Right cardiac atrium (tissue), 5 donors: ENCODE measurements around the gene GAS7. TPM values are rescaled to one million over a fixed set of nuclear protein-coding genes. Genes with fewer than 3 reads are reported as not detected.

Experiments used
- ATAC-seq, 2 donors: fragments of 200-7000 bp; cut with Tn5 transposase; one replicate each; pipeline versions ENCODE4 v1.8.0 to v1.9.1; 2020; ENCODE audit warnings: moderate library complexity in 2 of 2, mild to moderate bottlenecking in 1 of 2
- DNase-seq, 3 donors: peaks; one replicate each; pipeline ENCODE4 v3.0.0-alpha.2; 2020
- H3K27ac ChIP-seq: one replicate; pipeline ENCODE4 v1.5.1; 2013; ENCODE audit warnings: mild to moderate bottlenecking, low read length, control low read depth, moderate library complexity
- H3K27me3 ChIP-seq: one replicate; pipeline ENCODE4 v1.6.1; 2013; ENCODE audit not compliant: control insufficient read depth, insufficient read depth
- H3K4me1 ChIP-seq: one replicate; pipeline ENCODE4 v1.6.1; 2013; ENCODE audit warnings: low read length; ENCODE audit not compliant: control insufficient read depth, insufficient read depth
- H3K4me3 ChIP-seq: one replicate; pipeline ENCODE4 v1.5.1; 2013; ENCODE audit warnings: low read length, control low read depth
- H3K9me3 ChIP-seq: one replicate; pipeline ENCODE4 v1.6.1; 2013; ENCODE audit warnings: low read length; ENCODE audit not compliant: control insufficient read depth
- WGBS: extraction: QIAGEN DNeasy Blood & Tissue Kit; methylation state at CpG from one replicate; pipeline ENCODE4 v1.1.7; 2013; 5-methylcytosine and 5-hydroxymethylcytosine counted together
- intact Hi-C, 4 donors: fragments of 100-400 bp; cut with DNase I; formaldehyde crosslinking; loops; one replicate each; pipeline versions ENCODE4 v1.11.0 to v1.14.0; 2022 to 2023
- polyA plus RNA-seq: library from polyadenylated mRNA; stranded (reverse); fragments of 200-250 nt; gene quantifications from one replicate; pipeline ENCODE4 v1.2.3, GENCODE V29; 2013
- total RNA-seq, 4 donors: library from RNA; stranded (reverse); fragmentation: NEBNext Ultra II Directional; extraction: Animal tissue kit (Norgen Biotek cat#: 25700); gene quantifications; one replicate each; pipeline ENCODE4 v1.2.1, GENCODE V29; 2021
- donor health status: healthy with polysubstance abuse.
- donor health status: DM: no; HTN: yes; CAD: no.
- donor health status: DM: no; HTN: no; CAD: no.
- donor health status: DM: no; HTN: yes; CAD: no; lungs with severe emphysema.
- donor health status: DM: yes; HTN: yes; CAD: no.

Gene GAS7
- total and polyA plus RNA-seq, 5 donors: 40.3 to 200 (median 113) TPM

- no peaks in the 10 kb centered on the region for H3K9me3 ChIP-seq
- intact Hi-C loops: no loop called here
- no peak for DNase-seq
- H3K4me3 ChIP-seq: no peak overlapping the region
- 69% methylated on average over 14 of the region's 14 CpGs for WGBS
- H3K4me1 ChIP-seq: no peaks in the 10 kb centered on the region
- no peak for ATAC-seq
- no peak overlapping the region for H3K27ac ChIP-seq
- no peaks in the 10 kb centered on the region for H3K27me3 ChIP-seq
These were observed 241.8 kb downstream of the GAS7 start for GRCh38 chr17:9956474-9957131.

- H3K4me1 ChIP-seq: no peaks in the 10 kb centered on the region
- H3K4me3 ChIP-seq: no peak overlapping the region
- H3K9me3 ChIP-seq: no peaks in the 10 kb centered on the region
- H3K27me3 ChIP-seq: no peaks in the 10 kb centered on the region
- ATAC-seq (no peak), DNase-seq (no peak)
- intact Hi-C loops: no loop called here
- H3K27ac ChIP-seq: no peak overlapping the region
- WGBS: 82% methylated on average over 10 of the region's 10 CpGs
These were observed 244.9 kb downstream of the GAS7 start for GRCh38 chr17:9953492-9953891.

GRCh38 chr17:9951803-9952202 lies 246.6 kb downstream of the GAS7 start:
- Histone ChIP-seq H3K4me1 (no peaks in the 10 kb centered on the region), H3K4me3 (no peak overlapping the region), H3K9me3 (no peaks in the 10 kb centered on the region), H3K27me3 (no peaks in the 10 kb centered on the region), H3K27ac (no peak overlapping the region)
- intact Hi-C loops: no loop called here
- DNase-seq (peak in 1 of 3 donors; percentile 39), ATAC-seq (peak in 1 of 2 donors; percentile 27)
- 70% methylated on average over 5 of the region's 5 CpGs for WGBS

GRCh38 chr17:9948928-9949327 lies 249.5 kb downstream of the GAS7 start:
- H3K27ac ChIP-seq: no peak overlapping the region
- H3K4me1 ChIP-seq: no peaks in the 10 kb centered on the region
- ATAC-seq (peak; percentile 28 to 45), DNase-seq (peak in 2 of 3 donors; percentile 72 to 74)
- H3K27me3 ChIP-seq: no peaks in the 10 kb centered on the region
- intact Hi-C loops: no loop called here
- 57% methylated on average over 10 of the region's 10 CpGs for WGBS
- H3K4me3 ChIP-seq: no peak overlapping the region
- H3K9me3 ChIP-seq: no peaks in the 10 kb centered on the region

GRCh38 chr17:9944704-9945103 lies 253.7 kb downstream of the GAS7 start:
- H3K27me3 ChIP-seq: no peaks in the 10 kb centered on the region
- no peak overlapping the region for H3K4me3 ChIP-seq
- no peaks in the 10 kb centered on the region for H3K4me1 ChIP-seq
- H3K9me3 ChIP-seq: no peaks in the 10 kb centered on the region
- DNase-seq (no peak), ATAC-seq (no peak)
- H3K27ac ChIP-seq: no peak overlapping the region
- 58% methylated on average over 7 of the region's 7 CpGs for WGBS
- intact Hi-C loops: no loop called here

- no peak for ATAC-seq
- peak in 1 of 3 donors; percentile 18 for DNase-seq
- Histone ChIP-seq H3K27ac (no peak overlapping the region), H3K27me3 (no peaks in the 10 kb centered on the region), H3K4me3 (no peak overlapping the region), H3K4me1 (no peaks in the 10 kb centered on the region), H3K9me3 (no peaks in the 10 kb centered on the region)
- intact Hi-C loops: no loop called here
- 77% methylated on average over 9 of the region's 9 CpGs for WGBS
These were observed 255.1 kb downstream of the GAS7 start for GRCh38 chr17:9943343-9943742.

- Histone ChIP-seq H3K4me1 (peaks cover 1% of the 10 kb centered on the region), H3K9me3 (no peaks in the 10 kb centered on the region), H3K4me3 (no peak overlapping the region), H3K27ac (no peak overlapping the region), H3K27me3 (no peaks in the 10 kb centered on the region)
- DNase-seq (peak in 1 of 3 donors; percentile 34), ATAC-seq (no peak)
- intact Hi-C loops: no loop called here
- 68% methylated on average over 13 of the region's 13 CpGs for WGBS
These were observed 255.5 kb downstream of the GAS7 start for GRCh38 chr17:9942885-9943284.

- DNase-seq (peak in 1 of 3 donors; percentile 18), ATAC-seq (no peak)
- Histone ChIP-seq H3K27me3 (no peaks in the 10 kb centered on the region), H3K27ac (no peak overlapping the region), H3K9me3 (no peaks in the 10 kb centered on the region), H3K4me3 (no peak overlapping the region), H3K4me1 (peaks cover 9% of the 10 kb centered on the region)
- WGBS: 91% methylated on average over 13 of the region's 13 CpGs
- intact Hi-C loops: no loop called here
These were observed 257.1 kb downstream of the GAS7 start for GRCh38 chr17:9941305-9941704.

- intact Hi-C loops: no loop called here
- Histone ChIP-seq H3K27me3 (no peaks in the 10 kb centered on the region), H3K4me3 (no peak overlapping the region), H3K9me3 (no peaks in the 10 kb centered on the region), H3K27ac (no peak overlapping the region), H3K4me1 (peaks cover 9% of the 10 kb centered on the region)
- peak in 1 of 3 donors; percentile 43 for DNase-seq
- WGBS: 76% methylated on average over 9 of the region's 9 CpGs
- no peak for ATAC-seq
These were observed 257.6 kb downstream of the GAS7 start for GRCh38 chr17:9940841-9941240.

- Histone ChIP-seq H3K9me3 (no peaks in the 10 kb centered on the region), H3K27me3 (no peaks in the 10 kb centered on the region), H3K4me3 (no peak overlapping the region), H3K4me1 (peaks cover 11% of the 10 kb centered on the region), H3K27ac (no peak overlapping the region)
- DNase-seq: no peak
- ATAC-seq: no peak
- WGBS: 79% methylated on average over 1 of the region's 1 CpG
- intact Hi-C loops: no loop called here
These were observed 259.6 kb downstream of the GAS7 start for GRCh38 chr17:9938764-9939163.

- Histone ChIP-seq H3K27me3 (no peaks in the 10 kb centered on the region), H3K9me3 (no peaks in the 10 kb centered on the region), H3K27ac (peak overlapping the region; percentile 63), H3K4me3 (no peak overlapping the region), H3K4me1 (peaks cover 11% of the 10 kb centered on the region)
- WGBS: 91% methylated on average over 9 of the region's 9 CpGs
- no peak for ATAC-seq
- DNase-seq: no peak
- intact Hi-C loops: no loop called here
These were observed 260.5 kb downstream of the GAS7 start for GRCh38 chr17:9937901-9938300.
